Esophagus squamous epithelium (tissue), 4 donors: ENCODE measurements around the gene AGBL1.

ENCODE experiments used
- POLR2A ChIP-seq, 4 donors: fragments of 450-650 bp; IDR thresholded peaks; one replicate each; pipeline ENCODE4 v1.6.1; 2017; ENCODE audit warnings: antibody characterized with exemption in 4 of 4, mild to moderate bottlenecking in 4 of 4, moderate library complexity in 3 of 4
- TF ChIP-seq, protein P1 (sequence below), 6 experiments: fragments of 450-650 bp in 4 of 6; fragments of 200-600 bp in 2 of 6; sonication (generic) in 2 of 6; IDR thresholded peaks; one replicate each; pipeline ENCODE4 v1.5.1; 2016 to 2019; ENCODE audit warnings: antibody characterized with exemption in 6 of 6, mild to moderate bottlenecking in 4 of 6, moderate library complexity in 4 of 6

GRCh38 chr15:86663304-86663703 is 583.6 kb downstream of the AGBL1 start:
- TF ChIP-seq, protein P1, sequence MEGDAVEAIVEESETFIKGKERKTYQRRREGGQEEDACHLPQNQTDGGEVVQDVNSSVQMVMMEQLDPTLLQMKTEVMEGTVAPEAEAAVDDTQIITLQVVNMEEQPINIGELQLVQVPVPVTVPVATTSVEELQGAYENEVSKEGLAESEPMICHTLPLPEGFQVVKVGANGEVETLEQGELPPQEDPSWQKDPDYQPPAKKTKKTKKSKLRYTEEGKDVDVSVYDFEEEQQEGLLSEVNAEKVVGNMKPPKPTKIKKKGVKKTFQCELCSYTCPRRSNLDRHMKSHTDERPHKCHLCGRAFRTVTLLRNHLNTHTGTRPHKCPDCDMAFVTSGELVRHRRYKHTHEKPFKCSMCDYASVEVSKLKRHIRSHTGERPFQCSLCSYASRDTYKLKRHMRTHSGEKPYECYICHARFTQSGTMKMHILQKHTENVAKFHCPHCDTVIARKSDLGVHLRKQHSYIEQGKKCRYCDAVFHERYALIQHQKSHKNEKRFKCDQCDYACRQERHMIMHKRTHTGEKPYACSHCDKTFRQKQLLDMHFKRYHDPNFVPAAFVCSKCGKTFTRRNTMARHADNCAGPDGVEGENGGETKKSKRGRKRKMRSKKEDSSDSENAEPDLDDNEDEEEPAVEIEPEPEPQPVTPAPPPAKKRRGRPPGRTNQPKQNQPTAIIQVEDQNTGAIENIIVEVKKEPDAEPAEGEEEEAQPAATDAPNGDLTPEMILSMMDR (IDR thresholded peaks at IDR 0.05) = no peak
- TF ChIP-seq POLR2A (IDR thresholded peaks at IDR 0.05) = no peak
